WERI-Rb-1 (cell line): ENCODE data around the gene CCDC200.
"Not testable (repeated sequence)": the region's sequence is repeated elsewhere in the genome, so short reads cannot be mapped to it uniquely, and the experiment has no call there.

Experiments used
- DNase-seq: peaks from one replicate; pipeline ENCODE4 v3.0.0-alpha.2; 2020
- H3K27ac ChIP-seq: fragments of 250-450 bp; sonication (Bioruptor Pico); 2 replicates; pipeline ENCODE4 v1.5.1; 2020; ENCODE audit warnings: mild to moderate bottlenecking, moderate library complexity
- H3K27me3 ChIP-seq: fragments of 250-450 bp; sonication (Bioruptor Pico); 2 replicates; pipeline ENCODE4 v1.5.1; 2021; ENCODE audit warnings: mild to moderate bottlenecking, low read depth, moderate library complexity; ENCODE audit not compliant: insufficient read depth, severe bottlenecking
- H3K36me3 ChIP-seq: fragments of 250-450 bp; sonication (Bioruptor Pico); 2 replicates; pipeline ENCODE4 v1.5.1; 2020; ENCODE audit warnings: mild to moderate bottlenecking, moderate library complexity
- H3K4me3 ChIP-seq: 2 replicates; pipeline ENCODE4 v1.5.1; 2011; ENCODE audit warnings: low read depth, mild to moderate bottlenecking, control low read depth, low read length
- H3K9me3 ChIP-seq: fragments of 250-450 bp; sonication (Bioruptor Pico); 2 replicates; pipeline ENCODE4 v1.5.1; 2021; ENCODE audit warnings: mild to moderate bottlenecking, moderate library complexity; ENCODE audit not compliant: severe bottlenecking
- TF ChIP-seq, protein P1 (sequence below): IDR thresholded peaks from 2 replicates; pipeline ENCODE4 v1.5.1; 2011; ENCODE audit warnings: low read depth, mild to moderate bottlenecking, control low read depth, inconsistent platforms, low read length

The CCDC200 gene

DNA sequence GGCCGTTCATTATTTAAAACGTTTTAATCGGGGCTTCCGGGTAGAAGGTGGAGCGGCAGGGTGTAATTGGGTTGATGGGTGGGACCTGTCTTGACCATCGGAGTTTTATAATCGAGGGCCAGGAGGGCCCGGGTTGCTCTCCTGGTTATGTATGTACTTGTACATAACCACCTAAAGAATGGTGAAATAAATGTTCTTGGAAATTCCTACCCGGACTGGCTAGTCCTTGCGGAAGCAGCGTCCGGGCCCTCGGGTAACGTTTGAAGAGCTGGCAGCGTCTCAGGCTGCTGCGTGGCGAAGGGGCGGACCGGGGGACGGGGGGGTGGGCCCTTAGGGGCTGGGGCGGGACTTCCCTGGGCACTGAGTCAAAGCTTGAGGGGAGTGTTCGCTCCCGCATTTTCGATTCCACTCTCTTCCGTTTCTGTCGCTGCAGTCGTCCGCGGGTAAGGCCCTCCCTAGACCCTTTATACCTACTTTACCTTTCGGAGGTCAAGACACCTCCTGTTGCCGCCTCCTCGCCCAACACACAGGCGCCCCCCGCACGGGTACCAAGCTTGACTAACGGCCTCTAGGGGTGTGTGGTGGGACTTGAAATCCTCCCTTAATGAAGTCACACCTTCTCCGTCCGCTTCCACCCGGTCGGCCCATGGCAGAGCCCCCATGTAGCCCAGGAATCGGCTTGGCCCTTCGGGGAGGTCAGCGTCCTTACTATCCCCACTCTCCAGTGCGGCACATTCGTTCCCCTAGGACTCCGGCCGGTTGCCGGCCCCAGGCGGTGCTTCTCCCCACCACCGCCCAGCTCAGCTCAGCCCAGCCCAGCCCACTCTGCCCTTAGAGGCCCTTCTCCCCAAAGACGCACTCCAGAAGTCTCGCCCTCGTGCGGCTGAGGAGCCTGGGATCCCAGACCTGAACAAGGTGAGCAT, 16.7 kb downstream of the CCDC200 start, which contains the start of gene TMEM106A:
Gene TMEM106A, plus strand, starts transcription at position 396 of the 923 bp plus-strand sequence. CDS start 1,167 bp downstream, outside the sequence.
- Histone ChIP-seq H3K36me3 (peaks cover 21% of the 10 kb centered on the region), H3K27me3 (no peaks in the 10 kb centered on the region), H3K4me3 (no peak within 1 kb of the TSS), H3K9me3 (no peaks in the 10 kb centered on the region), H3K27ac (no peak within 1 kb of the TSS)
- TF ChIP-seq, protein P1, sequence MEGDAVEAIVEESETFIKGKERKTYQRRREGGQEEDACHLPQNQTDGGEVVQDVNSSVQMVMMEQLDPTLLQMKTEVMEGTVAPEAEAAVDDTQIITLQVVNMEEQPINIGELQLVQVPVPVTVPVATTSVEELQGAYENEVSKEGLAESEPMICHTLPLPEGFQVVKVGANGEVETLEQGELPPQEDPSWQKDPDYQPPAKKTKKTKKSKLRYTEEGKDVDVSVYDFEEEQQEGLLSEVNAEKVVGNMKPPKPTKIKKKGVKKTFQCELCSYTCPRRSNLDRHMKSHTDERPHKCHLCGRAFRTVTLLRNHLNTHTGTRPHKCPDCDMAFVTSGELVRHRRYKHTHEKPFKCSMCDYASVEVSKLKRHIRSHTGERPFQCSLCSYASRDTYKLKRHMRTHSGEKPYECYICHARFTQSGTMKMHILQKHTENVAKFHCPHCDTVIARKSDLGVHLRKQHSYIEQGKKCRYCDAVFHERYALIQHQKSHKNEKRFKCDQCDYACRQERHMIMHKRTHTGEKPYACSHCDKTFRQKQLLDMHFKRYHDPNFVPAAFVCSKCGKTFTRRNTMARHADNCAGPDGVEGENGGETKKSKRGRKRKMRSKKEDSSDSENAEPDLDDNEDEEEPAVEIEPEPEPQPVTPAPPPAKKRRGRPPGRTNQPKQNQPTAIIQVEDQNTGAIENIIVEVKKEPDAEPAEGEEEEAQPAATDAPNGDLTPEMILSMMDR: no peak
- DNase-seq: no peak

DNA sequence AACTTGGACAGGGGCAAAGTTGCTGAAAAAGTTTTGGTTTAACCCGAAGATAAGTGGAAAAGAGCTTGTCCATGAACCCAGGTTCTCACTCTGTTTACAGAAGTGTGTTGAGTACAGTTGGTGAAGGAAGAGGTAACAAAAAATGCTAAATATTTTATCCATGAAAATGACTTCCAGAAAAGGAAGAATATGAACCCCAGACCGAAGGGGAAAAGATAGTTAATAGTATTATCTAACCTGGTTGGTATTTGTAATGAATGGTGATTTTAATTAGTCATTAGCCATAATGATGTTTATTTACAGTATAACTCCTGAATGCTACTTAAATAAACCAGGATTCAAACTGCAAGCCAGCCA, 17.3 kb downstream of the CCDC200 start:
- Histone ChIP-seq H3K27me3 (no peaks in the 10 kb centered on the region), H3K9me3 (no peaks in the 10 kb centered on the region), H3K4me3 (no peak overlapping the region), H3K36me3 (peaks cover 21% of the 10 kb centered on the region), H3K27ac (no peak overlapping the region)
- TF ChIP-seq, protein P1: no peak
- DNase-seq: no peak

DNA sequence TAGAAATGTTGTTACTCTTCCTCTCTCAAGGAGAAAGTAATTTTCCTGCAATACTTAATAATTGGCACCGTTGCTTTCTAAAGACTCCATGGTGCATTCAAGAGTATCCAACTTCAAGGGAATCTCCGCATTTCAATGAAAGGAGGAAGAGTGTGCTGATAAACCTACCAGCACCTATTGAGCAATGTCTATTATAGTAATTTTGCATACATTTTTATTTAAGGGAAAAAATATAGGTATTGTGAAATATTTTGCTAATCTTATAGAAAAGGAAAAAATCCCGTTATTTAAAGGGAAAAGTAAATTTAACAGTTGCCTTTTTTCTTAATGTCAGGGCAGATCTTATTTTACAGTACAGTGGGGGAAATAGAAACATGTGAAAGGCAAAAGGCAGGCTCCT, 17.8 kb downstream of the CCDC200 start:
- TF ChIP-seq, protein P1: no peak
- no peak for DNase-seq
- no peaks in the 10 kb centered on the region for H3K9me3 ChIP-seq
- H3K27me3 ChIP-seq: no peaks in the 10 kb centered on the region
- H3K36me3 ChIP-seq: peaks cover 21% of the 10 kb centered on the region
- H3K27ac ChIP-seq: no peak overlapping the region
- H3K4me3 ChIP-seq: no peak overlapping the region

DNA sequence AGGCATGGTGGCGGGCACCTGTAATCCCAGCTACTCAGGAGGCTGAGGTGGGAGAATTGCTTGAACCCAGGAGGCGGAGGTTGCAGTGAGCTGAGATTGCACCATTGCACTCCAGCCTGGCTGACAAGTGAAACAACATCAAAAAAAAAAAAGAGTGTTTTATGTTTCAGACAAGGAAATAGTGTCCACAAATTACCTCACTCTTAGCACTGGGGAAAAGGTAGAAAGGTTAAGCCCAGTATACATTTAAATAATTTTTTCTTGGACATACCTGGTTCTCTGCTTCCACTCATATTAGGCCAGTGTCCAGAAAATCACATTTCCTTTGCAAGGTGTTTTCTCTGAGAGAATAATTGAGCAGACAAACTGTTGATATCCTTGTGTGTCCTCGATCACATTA, 25.4 kb downstream of the CCDC200 start:
- not testable (repeated sequence) for DNase-seq

DNA sequence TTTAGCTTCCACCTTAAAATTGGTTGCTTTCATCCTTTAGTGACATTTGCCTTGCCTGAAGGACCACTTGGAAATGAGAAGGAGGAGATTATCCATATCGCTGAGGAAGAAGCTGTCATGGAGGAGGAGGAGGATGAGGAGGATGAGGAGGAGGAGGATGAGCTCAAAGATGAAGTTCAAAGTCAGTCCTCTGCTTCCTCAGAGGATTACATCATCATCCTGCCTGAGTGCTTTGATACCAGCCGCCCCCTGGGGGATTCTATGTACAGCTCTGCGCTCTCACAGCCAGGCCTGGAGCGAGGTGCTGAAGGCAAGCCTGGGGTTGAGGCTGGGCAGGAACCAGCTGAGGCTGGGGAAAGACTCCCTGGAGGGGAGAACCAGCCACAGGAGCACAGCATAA, 28.3 kb downstream of the CCDC200 start:
- Histone ChIP-seq H3K36me3 (peaks cover 89% of the 10 kb centered on the region), H3K9me3 (no peaks in the 10 kb centered on the region), H3K27me3 (no peaks in the 10 kb centered on the region), H3K27ac (no peak overlapping the region), H3K4me3 (no peak overlapping the region)
- TF ChIP-seq, protein P1: no peak
- DNase-seq: no peak

More for the DNA sequence above, 25.4 kb downstream of the CCDC200 start:
- H3K27ac ChIP-seq, H3K9me3 ChIP-seq, H3K27me3 ChIP-seq, H3K4me3 ChIP-seq: not testable (repeated sequence)
- H3K36me3 ChIP-seq: peaks cover 70% of the 10 kb centered on the region

DNA sequence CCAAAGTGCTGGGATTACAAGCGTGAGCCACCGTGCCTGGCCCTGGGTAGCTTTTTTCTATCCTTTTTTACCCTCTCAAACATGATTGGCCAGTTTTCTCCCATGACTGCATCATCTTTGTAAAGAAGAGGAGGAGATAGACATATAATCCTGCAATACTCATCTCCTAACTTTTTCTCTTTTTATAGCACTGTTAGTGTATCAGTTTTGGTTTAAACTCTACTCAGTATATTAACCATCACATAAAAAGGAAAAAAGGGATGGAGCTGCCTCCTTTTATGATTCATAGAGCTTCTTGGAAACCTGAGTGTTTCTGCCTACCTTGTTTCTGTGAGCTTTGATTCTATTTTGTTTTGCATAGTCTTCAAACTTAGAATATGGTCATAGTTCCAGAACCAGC, 28.8 kb downstream of the CCDC200 start:
- TF ChIP-seq, protein P1: no peak
- Histone ChIP-seq H3K27ac (no peak overlapping the region), H3K27me3 (no peaks in the 10 kb centered on the region), H3K9me3 (no peaks in the 10 kb centered on the region), H3K4me3 (no peak overlapping the region), H3K36me3 (peaks cover 91% of the 10 kb centered on the region)
- DNase-seq: no peak
